Esophagus muscularis mucosa (tissue), 4 donors: ENCODE measurements around the gene ABTB1. TPM values are rescaled to one million over a fixed set of nuclear protein-coding genes. Genes with fewer than 3 reads are reported as not detected.
A peak's percentile ranks its signal among the peaks of the same experiment; 100 is the strongest.

Experiments used
- DNase-seq: peaks from one replicate; pipeline ENCODE4 v3.0.0-alpha.2; 2017; ENCODE audit errors: extremely low spot score
- H3K27ac ChIP-seq, 4 donors: fragments of 200-600 bp; sonication (generic); replicated peaks in 1 of 4; 1 replicate in 3 of 4; 2 replicates in 1 of 4; pipeline ENCODE4 v1.5.1; 2016 to 2019; ENCODE audit warnings: mild to moderate bottlenecking in 1 of 4
- H3K27me3 ChIP-seq, 4 donors: fragments of 200-600 bp; sonication (generic); one replicate each; pipeline versions ENCODE4 v1.5.1 to v1.6.0; 2016 to 2019
- H3K36me3 ChIP-seq, 4 donors: fragments of 200-600 bp; sonication (generic); one replicate each; pipeline ENCODE4 v1.5.1; 2016 to 2019
- H3K4me1 ChIP-seq, 4 donors: fragments of 200-600 bp; sonication (generic); one replicate each; pipeline ENCODE4 v1.5.1; 2016 to 2019
- H3K4me3 ChIP-seq, 4 donors: fragments of 200-600 bp; sonication (generic); 1 replicate in 2 of 4; 2 replicates in 2 of 4; pipeline ENCODE4 v1.5.1; 2016 to 2019; ENCODE audit warnings: mild to moderate bottlenecking in 4 of 4, moderate library complexity in 1 of 4
- H3K9me3 ChIP-seq, 4 donors: fragments of 200-600 bp; sonication (generic); 1 replicate in 3 of 4; 2 replicates in 1 of 4; pipeline ENCODE4 v1.5.1; 2016 to 2019
- EP300 ChIP-seq: sonication (generic); formaldehyde crosslinking; IDR thresholded peaks from one replicate; pipeline ENCODE4 v1.6.1; 2017; ENCODE audit warnings: antibody characterized with exemption
- POLR2A ChIP-seq: fragments of 450-650 bp; IDR thresholded peaks from one replicate; pipeline ENCODE4 v1.6.1; 2017; ENCODE audit warnings: antibody characterized with exemption, moderate library complexity, mild to moderate bottlenecking, low read depth
- POLR2AphosphoS5 ChIP-seq, 2 donors: sonication (generic); formaldehyde crosslinking; IDR thresholded peaks; one replicate each; pipeline ENCODE4 v1.6.1; 2017; ENCODE audit warnings: antibody characterized with exemption in 2 of 2
- WGBS: methylation state at CpG from one replicate; pipeline ENCODE4 v1.1.5; 2018; 5-methylcytosine and 5-hydroxymethylcytosine counted together
- intact Hi-C: fragments of 100-400 bp; cut with DNase I; formaldehyde crosslinking; loops from one replicate; pipeline ENCODE4 v1.15.1; 2023
- total RNA-seq, 4 donors: library from RNA; depleted of rRNA; stranded (reverse); fragments of >200 nt; gene quantifications; one replicate each; pipeline versions ENCODE4 v1.1.0 to v1.2.1, GENCODE V29; 2016
- TF ChIP-seq, protein P1 (sequence below), 3 experiments: fragments of 200-600 bp in 2 of 3; fragments of 450-650 bp in 1 of 3; sonication (generic) in 2 of 3; IDR thresholded peaks; one replicate each; pipeline ENCODE4 v1.5.1; 2017 to 2019; ENCODE audit warnings: antibody characterized with exemption in 3 of 3, mild to moderate bottlenecking in 2 of 3, moderate library complexity in 1 of 3

Gene ABTB1
- total RNA-seq, 4 donors from 2014 or later: 21.7 to 44.4 (median 40.6) TPM

DNA sequence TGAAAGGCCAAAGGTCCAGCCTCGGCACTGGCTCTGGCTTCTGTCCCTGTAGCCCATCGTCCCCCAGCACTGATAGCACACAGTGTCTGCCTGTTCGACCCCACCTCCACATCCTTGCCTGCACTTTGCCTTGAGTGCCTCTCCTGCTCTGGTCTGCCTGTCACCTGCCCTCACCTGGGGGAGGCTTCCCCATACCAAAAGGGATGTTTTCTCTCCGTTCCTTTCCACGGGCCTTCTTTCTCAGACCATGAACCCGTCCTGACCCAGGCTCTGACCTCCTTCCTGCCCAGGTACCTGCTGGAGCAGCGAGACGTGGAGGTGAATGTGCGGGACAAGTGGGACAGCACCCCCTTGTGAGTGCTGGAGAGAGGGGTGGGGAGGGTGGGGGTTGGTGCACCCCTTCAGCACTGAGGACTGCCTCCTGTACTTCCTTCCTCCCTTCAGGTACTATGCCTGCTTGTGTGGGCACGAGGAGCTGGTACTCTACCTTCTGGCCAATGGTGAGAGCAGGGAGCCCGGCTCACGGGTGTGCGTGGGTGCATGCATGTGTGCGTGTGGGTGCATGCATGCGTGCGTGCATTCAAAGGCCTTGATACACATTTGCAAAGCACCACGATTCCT, 1.5 kb downstream of the ABTB1 start:
- intact Hi-C loops: loop anchor here (10.0 kb wide), 2 partner anchors 241 to 381 kb away; partner anchors contain the start of genes KBTBD12 and SEC61A1
- H3K36me3 ChIP-seq: peaks cover 23 to 41% (median 37%) of the 10 kb centered on the region in 4 donors
- H3K27ac ChIP-seq: peak overlapping the region in 2 of 4 donors; percentile 90 to 92
- no peak for DNase-seq
- peak overlapping the region; percentile 72 to 100 (median 97) for H3K4me3 ChIP-seq
- 86% methylated on average over 17 of the region's 17 CpGs for WGBS
- H3K9me3 ChIP-seq: no peaks in the 10 kb centered on the region
- no peaks in the 10 kb centered on the region for H3K27me3 ChIP-seq
- TF ChIP-seq EP300 (no peak), POLR2AphosphoS5 (IDR thresholded peaks at IDR 0.05) (no peak), POLR2A (no peak)
- TF ChIP-seq, protein P1, sequence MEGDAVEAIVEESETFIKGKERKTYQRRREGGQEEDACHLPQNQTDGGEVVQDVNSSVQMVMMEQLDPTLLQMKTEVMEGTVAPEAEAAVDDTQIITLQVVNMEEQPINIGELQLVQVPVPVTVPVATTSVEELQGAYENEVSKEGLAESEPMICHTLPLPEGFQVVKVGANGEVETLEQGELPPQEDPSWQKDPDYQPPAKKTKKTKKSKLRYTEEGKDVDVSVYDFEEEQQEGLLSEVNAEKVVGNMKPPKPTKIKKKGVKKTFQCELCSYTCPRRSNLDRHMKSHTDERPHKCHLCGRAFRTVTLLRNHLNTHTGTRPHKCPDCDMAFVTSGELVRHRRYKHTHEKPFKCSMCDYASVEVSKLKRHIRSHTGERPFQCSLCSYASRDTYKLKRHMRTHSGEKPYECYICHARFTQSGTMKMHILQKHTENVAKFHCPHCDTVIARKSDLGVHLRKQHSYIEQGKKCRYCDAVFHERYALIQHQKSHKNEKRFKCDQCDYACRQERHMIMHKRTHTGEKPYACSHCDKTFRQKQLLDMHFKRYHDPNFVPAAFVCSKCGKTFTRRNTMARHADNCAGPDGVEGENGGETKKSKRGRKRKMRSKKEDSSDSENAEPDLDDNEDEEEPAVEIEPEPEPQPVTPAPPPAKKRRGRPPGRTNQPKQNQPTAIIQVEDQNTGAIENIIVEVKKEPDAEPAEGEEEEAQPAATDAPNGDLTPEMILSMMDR (IDR thresholded peaks at IDR 0.05): no peak
- H3K4me1 ChIP-seq: peaks cover 22 to 47% (median 43%) of the 10 kb centered on the region in 4 donors

DNA sequence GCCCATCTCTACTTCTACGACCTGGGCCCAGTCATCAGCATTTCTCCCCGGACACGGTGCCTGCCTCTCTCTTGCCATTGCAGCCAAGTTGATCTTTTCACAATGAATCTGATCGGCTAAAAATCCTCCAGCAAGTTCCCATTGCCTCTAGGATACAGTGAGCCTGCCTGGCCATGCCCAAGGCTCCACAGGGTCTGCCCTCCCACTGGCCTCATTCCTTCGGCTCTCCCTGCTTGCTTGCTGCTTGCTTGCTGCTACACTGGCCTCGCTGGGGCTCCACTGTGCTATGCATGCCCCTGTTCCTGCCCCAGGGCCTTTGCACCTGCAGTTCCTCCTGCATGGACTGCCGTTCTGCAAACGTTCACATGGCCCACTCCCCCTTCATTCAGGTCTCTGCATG, 2.0 kb downstream of the ABTB1 start:
- peaks cover 22 to 47% (median 43%) of the 10 kb centered on the region in 4 donors for H3K4me1 ChIP-seq
- no peaks in the 10 kb centered on the region for H3K27me3 ChIP-seq
- H3K4me3 ChIP-seq: no peak overlapping the region
- intact Hi-C loops: loop anchor here (10.0 kb wide), 2 partner anchors 240 to 380 kb away; partner anchors contain the start of genes KBTBD12 and SEC61A1
- no peak for DNase-seq
- H3K27ac ChIP-seq: no peak overlapping the region
- peaks cover 23 to 47% (median 42%) of the 10 kb centered on the region in 4 donors for H3K36me3 ChIP-seq
- H3K9me3 ChIP-seq: no peaks in the 10 kb centered on the region
- 90% methylated on average over 8 of the region's 8 CpGs for WGBS
- no peak for TF ChIP-seq EP300

DNA sequence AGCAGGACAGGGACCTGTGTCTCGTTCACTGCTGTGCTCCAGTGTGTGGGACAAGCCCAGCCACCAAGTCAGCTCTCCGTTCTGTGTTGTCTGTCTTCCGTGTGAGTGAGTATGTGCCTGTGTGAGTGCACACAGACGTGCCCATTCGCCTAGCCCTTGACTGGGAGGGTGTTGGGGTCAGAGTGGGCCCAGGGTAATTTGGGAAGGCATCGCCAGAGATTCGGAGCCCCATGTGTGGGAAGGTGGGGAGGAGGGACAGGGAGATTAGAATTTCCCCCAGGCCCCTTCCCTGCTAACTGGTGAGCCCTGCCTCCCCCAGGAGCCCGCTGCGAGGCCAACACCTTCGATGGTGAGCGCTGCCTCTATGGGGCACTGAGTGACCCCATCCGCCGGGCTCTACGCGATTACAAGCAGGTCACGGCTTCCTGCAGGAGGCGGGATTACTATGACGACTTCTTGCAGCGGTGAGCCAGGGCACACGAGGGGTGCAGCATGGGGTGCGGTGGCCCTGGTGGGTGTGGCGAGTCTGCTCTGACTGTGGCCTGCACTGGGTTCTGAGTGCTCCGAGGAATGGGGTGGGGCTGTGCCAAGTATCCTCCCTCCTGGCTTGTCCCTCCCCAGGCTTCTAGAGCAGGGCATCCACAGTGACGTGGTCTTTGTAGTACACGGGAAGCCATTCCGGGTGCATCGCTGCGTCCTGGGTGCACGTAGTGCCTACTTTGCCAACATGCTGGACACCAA, 3.1 kb downstream of the ABTB1 start:
- H3K27ac ChIP-seq: no peak overlapping the region
- no peaks in the 10 kb centered on the region for H3K27me3 ChIP-seq
- intact Hi-C loops: loop anchor here (10.0 kb wide), 2 partner anchors 239 to 379 kb away; partner anchors contain the start of genes KBTBD12 and SEC61A1
- no peak overlapping the region for H3K4me3 ChIP-seq
- TF ChIP-seq EP300: no peak
- H3K4me1 ChIP-seq: peaks cover 22 to 50% (median 44%) of the 10 kb centered on the region in 4 donors
- WGBS: 85% methylated on average over 29 of the region's 29 CpGs
- DNase-seq: no peak
- peaks cover 23 to 58% (median 52%) of the 10 kb centered on the region in 4 donors for H3K36me3 ChIP-seq
- no peaks in the 10 kb centered on the region for H3K9me3 ChIP-seq

DNA sequence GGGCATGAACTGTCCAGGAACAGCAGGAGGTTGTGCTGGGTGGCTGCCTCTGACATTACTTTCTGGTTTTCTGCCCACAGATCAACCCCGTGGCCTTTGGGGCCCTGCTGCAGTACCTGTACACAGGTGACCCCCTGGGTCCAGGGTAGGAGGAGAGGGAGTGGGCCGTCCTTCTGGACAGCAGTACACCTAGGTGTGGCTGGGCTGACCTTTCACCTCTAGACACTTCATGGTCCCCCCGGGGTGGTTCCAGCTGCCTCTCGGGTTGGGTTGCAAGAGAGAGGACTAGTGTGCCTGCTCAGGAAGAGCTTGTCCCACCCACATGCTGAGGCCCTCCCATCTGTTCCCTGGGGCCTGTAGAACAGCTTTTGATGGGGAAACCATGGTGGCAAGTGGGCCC, 3.7 kb downstream of the ABTB1 start:
- Histone ChIP-seq H3K4me3 (no peak overlapping the region), H3K9me3 (no peaks in the 10 kb centered on the region), H3K4me1 (peaks cover 22 to 51% (median 42%) of the 10 kb centered on the region in 4 donors), H3K27ac (no peak overlapping the region), H3K36me3 (peaks cover 23 to 60% (median 53%) of the 10 kb centered on the region in 4 donors), H3K27me3 (no peaks in the 10 kb centered on the region)
- intact Hi-C loops: loop anchor here (10.0 kb wide), 2 partner anchors 238 to 378 kb away; partner anchors contain the start of genes KBTBD12 and SEC61A1
- no peak for DNase-seq
- WGBS: 83% methylated on average over 2 of the region's 4 CpGs
- no peak for TF ChIP-seq POLR2AphosphoS5 (IDR thresholded peaks at IDR 0.05)
- TF ChIP-seq EP300: no peak
- no peak for TF ChIP-seq POLR2A
- TF ChIP-seq, protein P1 (IDR thresholded peaks at IDR 0.05): no peak

DNA sequence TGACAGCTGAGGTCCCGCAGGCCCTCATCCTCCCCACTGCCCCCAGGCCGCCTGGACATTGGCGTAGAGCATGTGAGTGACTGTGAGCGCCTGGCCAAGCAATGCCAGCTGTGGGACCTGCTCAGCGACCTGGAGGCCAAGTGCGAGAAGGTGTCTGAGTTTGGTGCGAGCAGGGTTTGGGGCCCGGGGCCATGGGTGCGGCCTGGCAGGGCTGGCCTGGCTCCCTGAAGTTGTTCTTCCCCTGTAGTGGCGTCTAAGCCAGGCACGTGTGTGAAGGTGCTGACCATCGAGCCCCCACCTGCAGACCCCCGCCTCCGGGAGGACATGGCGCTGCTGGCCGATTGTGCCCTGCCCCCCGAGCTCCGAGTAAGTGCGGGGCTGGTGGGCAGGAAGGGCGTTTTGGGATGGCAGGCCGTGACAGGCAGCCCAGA, 4.2 kb downstream of the ABTB1 start:
- no peak overlapping the region for H3K27ac ChIP-seq
- TF ChIP-seq, protein P1 (IDR thresholded peaks at IDR 0.05): no peak
- TF ChIP-seq POLR2AphosphoS5 (IDR thresholded peaks at IDR 0.05): no peak
- no peak for TF ChIP-seq POLR2A
- no peak for TF ChIP-seq EP300
- no peaks in the 10 kb centered on the region for H3K27me3 ChIP-seq
- 100% methylated on average over 4 of the region's 21 CpGs for WGBS
- H3K36me3 ChIP-seq: peaks cover 23 to 60% (median 53%) of the 10 kb centered on the region in 4 donors
- no peak overlapping the region for H3K4me3 ChIP-seq
- no peaks in the 10 kb centered on the region for H3K9me3 ChIP-seq
- intact Hi-C loops: loop anchor here (10.0 kb wide), 2 partner anchors 238 to 378 kb away; partner anchors contain the start of genes KBTBD12 and SEC61A1
- DNase-seq: no peak
- H3K4me1 ChIP-seq: peaks cover 19 to 47% (median 37%) of the 10 kb centered on the region in 4 donors
